Stimulated activated CD8-positive, alpha-beta memory T cell treated with anti-CD3 and anti-CD28 coated beads, Interleukin-4, amount 100 ng/mL, for 4 hours (primary cell): ENCODE measurements around the gene CHEK1.
"Not testable (repeated sequence)": the region's sequence is repeated elsewhere in the genome, so short reads cannot be mapped to it uniquely, and the experiment has no call there.

Source experiments
- DNase-seq, 2 donors: peaks; one replicate each; pipeline ENCODE4 v3.0.0-alpha.2; 2020; ENCODE audit warnings: low read depth in 2 of 2, low spot score in 1 of 2

The CHEK1 gene

DNA sequence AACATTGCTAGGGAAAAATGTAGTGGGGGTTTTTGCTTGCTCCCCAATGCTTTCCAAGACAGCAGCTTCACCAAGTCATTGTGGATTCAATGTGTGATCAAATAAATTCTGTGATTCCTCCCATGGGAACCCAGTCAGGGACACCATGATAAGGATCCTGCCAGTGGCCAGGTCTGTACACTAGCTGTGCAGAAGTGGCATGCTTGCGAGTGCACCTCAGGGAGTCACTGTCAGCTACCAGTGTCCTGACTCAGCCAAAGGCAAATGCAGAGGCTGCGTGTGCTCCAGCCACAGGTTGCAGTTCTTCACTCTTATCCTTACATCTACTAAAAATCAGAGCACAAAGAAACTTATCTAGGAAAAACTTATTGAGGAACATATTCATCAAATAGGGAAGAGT lies 65.0 kb downstream of the CHEK1 start:
- DNase-seq, result no peak

DNA sequence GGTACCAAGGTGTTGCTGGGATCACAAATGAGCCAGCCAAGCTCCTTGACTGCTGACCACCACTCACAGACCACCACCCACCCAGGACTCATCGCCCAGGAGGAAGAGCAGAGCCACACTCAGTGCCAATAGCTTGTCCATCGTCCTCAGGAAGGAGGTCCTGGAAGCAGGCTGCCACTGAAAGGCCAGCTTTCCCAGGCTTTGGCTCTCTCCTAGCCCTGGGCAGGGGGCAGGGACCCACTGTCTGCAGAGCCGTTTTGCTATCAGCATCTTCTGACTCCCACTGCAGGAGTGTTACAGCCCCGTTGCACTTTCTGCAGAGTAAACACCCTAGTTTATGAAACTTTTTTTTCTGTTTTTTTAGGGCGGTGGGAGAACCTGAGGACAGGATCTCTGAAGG lies 67.9 kb downstream of the CHEK1 start:
- no peak for DNase-seq

DNA sequence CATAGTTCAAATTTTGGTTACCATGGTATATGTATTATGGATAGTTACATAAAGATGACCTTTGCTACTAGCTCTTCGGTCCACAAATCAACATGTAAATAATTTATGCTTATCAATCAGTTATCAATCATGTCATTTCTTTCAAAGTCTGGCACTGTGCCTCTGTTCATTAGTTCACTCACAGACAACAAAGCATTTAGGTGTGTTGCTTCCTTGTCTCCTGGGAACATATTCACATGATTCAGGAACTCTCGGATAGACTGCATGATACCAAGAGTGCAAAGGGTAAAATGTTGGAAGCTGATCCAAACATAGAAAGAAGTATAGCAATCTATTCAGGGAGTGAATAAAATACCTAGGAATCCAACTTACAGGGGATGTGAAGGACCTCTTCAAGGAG lies 70.0 kb downstream of the CHEK1 start:
- no peak for DNase-seq

DNA sequence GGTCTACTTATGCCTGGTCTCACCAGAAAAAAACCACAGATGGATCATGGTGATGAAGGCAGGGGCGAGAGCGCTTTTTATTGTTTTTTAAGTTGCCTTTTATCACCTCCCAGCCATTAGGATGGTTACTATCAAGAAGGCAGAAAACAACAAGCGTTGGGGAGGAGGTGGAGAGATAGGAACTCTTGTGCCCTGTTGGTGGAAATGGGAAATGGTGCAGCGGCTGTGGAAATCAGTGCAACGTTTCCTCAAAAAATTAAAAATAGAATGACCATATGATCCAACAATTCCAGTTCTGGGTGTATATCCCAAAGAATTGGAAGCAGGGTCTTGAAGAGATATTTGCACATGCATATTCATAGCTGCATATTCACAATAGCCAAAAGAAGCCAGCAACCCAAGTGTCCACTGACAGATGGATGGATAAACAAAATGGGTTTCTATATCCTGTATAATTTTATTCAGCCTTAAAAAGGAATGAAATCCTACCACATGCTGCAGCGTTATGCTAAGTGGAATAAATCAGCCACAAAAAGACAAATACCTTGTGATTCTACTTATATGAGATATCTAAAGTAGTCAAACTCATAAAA lies 76.2 kb downstream of the CHEK1 start:
- no peak for DNase-seq

DNA sequence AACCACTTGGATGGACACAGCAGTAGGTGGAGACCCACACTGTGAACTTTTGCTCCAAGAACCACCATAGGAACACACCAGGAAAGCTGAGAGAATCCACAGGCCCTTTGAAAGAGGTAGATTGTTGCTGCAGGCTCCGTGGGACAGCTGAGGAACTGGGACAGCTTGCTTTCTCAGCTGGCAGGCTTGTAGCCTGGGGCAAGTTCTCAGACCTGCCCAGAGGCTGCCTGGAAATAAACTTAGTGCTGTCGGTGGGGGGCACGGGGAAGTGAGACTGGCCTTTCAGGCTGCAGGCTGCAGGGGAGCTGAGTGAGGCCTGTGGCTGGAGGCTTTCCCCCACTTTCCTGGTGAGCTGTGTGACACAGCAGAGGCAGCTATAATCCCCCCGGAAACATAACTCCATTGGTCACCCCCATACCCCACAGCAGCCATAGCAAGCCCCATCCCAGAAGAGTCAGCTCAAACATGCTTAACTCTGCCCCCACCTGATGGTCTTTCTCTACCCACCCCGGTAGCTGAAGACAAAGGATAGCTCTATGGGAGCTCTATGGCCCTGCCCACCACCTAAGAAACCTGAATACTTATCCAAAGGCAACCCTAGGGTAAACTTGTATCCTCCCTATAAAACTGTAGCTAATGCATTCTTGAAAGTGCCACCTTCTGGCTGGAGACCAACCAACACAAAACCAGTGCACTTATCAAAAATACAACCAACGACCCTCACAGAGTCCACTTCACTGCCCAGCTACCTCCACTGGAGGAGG lies 77.1 kb downstream of the CHEK1 start:
- DNase-seq, result no peak

DNA sequence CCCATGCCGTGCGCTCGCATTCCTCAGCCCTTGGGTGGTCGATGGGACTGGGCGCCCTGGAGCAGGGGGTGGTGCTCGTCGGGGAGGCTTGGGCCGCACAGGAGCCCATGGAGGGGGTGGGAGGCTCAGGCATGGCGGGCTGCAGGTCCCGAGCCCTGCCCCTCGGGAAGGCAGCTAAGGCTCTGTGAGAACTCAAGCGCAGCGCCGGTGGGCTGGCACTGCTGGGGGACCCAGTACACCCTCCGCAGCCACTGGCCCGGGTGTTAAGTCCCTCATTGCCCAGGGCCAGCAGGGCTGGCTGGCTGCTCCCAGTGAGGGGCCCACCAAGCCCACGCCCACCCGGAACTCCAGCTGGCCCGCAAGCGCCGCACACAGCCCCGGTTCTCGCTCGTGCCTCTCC lies 79.7 kb downstream of the CHEK1 start:
- DNase-seq, result not testable (repeated sequence)

DNA sequence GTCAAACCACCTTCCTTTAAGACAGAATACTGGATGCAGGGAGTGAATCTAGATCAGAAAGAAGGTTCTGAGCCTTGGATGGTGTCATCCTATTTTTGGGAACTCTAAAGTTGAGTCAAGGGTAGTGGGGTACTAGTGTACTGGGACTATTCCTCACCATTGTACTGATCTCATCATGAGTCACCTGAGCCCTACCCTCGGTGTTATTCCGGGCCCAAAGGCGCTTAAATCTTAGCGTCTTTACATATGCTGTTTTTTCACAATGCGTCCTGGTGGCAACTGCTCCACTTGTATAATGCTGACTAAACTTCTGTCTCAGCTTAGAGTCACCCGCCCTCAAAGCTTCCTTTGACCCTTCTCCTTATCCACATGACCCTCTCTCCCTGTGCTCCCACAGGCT lies 95.8 kb downstream of the CHEK1 start:
- no peak for DNase-seq

DNA sequence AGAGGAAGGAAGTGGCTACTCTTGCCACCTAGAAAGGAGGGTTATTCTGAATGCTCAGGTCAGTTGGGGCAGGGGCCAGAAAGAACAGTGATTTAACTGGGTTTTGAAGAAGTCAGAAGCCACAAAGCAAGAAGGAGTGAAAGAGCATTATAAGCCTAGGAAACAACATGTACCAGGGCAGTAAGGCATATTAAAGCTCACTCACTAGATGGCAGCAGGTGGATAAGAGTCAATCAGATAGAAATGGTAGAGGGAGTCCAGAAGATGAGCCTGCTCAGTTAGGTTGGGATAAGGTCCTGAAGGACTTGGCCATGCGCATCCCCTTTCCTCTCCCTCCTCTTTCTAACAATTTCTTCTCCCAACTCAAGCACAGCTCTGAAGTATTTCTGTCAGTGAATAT lies 99.2 kb downstream of the CHEK1 start:
- DNase-seq, result no peak
